ENCODE results near the gene CBLN4.

The CBLN4 gene

GRCh38 chr20:56014151-56014550, 8.8 kb upstream of the CBLN4 start:
- Histone ChIP-seq H3K27ac (no peak overlapping the region), H3K4me3 (no peak overlapping the region)
- DNase-seq (ENCODE audit: low spot score): no peak
- TF ChIP-seq CTCF (IDR thresholded peaks at IDR 0.05): no peak

GRCh38 chr20:56004611-56005388, 519 bp downstream of the CBLN4 start:
- no peak for TF ChIP-seq CTCF (IDR thresholded peaks at IDR 0.05)
- Histone ChIP-seq H3K4me3 (no peak overlapping the region), H3K27ac (no peak overlapping the region)
- no peak for DNase-seq (ENCODE audit: low spot score)

GRCh38 chr20:56004007-56004406, 1.3 kb downstream of the CBLN4 start:
- no peak for TF ChIP-seq CTCF (IDR thresholded peaks at IDR 0.05)
- Histone ChIP-seq H3K4me3 (no peak overlapping the region), H3K27ac (no peak overlapping the region)
- no peak for DNase-seq (ENCODE audit: low spot score)

- no peak overlapping the region for H3K27ac ChIP-seq
- no peak for TF ChIP-seq CTCF (IDR thresholded peaks at IDR 0.05)
- DNase-seq (ENCODE audit: low spot score): no peak
- H3K4me3 ChIP-seq: no peak overlapping the region
Observed at GRCh38 chr20:56002908-56003800, 2.2 kb downstream of the CBLN4 start.

GRCh38 chr20:56001890-56002289, 3.4 kb downstream of the CBLN4 start:
- no peak for DNase-seq (ENCODE audit: low spot score)
- TF ChIP-seq CTCF (IDR thresholded peaks at IDR 0.05): no peak
- no peak overlapping the region for H3K4me3 ChIP-seq
- no peak overlapping the region for H3K27ac ChIP-seq

GRCh38 chr20:56001106-56001785, 4.1 kb downstream of the CBLN4 start:
- Histone ChIP-seq H3K27ac (no peak overlapping the region), H3K4me3 (no peak overlapping the region)
- TF ChIP-seq CTCF (IDR thresholded peaks at IDR 0.05): no peak
- no peak for DNase-seq (ENCODE audit: low spot score)

Measured in coronary artery (tissue), 2 donors.